ENCODE results near the gene TRIM2.

The TRIM2 gene

DNA sequence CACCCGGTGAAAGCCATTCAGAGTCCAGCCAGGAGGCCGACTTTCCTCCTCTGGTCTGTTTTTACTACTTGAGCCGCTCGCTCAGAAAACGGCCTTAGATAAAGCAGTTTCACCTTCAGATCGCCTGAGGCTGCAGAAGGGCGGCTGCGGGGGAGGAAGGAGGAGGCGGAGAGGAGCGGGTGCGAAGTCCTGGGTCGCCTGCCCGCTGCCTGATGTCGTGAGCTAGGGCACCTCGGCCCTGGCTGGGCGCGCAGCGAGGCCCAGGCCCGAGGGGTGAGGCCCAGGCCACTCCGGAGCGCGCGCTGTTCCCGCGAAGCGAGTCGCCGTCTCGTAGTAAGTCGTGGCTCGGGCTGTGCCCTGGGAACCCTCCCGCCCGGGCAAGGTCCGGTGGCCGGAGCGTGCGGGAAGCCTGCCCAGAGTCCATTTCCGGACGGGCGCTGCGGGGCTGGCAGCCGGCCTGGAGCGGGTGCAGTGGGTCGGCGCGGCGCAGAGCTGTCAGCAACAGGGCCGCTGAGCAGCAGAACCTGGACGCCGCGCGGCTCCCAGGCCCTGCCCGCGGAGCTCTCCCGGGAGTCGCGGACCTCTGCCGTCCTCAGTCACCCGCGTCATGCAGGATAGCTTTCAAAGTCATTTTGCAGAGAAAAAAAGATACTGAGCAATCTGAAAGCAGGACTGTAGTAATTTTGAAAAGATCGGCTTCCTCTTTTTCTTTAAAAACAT is 18.6 kb downstream of the TRIM2 start:
- DNase-seq (ENCODE audit: low read depth) = no peak

- no peak for DNase-seq (ENCODE audit: low read depth)
Observed at GRCh38 chr4:153223427-153223801, 19.2 kb downstream of the TRIM2 start.

DNA sequence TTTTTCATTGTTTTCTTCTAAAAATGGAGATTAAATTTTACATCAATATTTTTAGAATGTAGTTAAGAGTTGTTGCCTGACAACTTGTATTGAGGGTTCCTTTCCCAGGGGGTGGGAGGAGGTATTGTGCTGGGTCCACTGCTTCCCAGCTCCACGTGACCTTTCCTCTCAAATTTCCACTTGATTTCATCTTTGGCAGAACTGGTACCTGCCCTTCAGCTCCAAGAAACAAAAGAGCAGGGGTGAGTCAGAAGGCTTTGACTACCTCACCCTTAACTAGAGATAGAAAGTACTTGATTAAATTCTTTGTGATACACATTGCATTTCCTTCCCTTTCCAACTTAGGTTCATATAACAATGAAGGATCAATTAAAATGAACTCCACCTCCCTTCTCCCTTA is 19.7 kb downstream of the TRIM2 start:
- DNase-seq (ENCODE audit: low read depth) = no peak

DNA sequence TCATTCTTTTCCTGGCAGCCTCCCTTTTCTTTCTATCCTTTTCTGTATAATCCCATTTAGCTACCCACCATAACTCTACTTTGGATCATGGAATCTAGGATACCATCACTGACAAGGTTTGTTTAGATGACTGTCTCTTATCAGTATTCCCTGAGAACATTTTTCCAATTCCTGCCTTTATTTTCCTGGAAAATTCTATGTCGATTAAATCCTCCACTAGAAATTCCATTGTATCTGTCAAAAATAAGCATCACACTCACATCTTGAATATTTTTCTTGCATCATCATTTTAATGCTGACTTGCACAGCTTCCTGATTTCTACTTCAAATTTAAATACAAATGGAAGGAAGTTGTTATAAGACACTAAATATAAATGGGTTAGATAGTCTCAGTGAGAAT is 20.2 kb downstream of the TRIM2 start:
- DNase-seq (ENCODE audit: low read depth) = no peak

DNA sequence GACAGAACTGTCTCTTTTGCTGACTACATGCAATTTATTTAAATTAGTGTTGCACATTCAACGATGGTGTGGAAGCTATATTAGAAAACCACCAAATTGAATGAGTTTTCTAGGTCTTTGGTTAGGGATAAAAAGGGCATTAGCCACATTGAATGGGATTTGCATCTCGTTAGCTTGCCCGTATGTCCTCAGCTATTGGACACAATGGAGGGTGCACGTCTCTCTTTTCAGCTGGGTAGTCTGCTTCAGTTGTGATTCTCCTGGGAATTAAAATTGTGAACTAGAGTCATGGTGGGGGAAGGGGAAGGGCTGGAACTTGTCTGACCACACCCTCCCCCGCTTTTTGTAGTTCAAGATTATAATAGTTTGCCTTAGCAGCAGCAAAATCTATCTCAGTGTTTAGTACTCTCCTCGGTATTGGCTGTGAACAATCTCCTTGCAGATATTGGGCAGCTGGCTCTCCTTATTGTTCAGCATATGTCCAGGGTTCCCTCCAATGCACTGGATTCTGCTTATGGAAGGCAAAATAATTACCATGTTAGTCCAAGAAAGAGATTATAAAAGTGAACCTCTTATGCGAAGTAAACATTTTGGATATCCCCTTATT is 23.3 kb downstream of the TRIM2 start:
- no peak for DNase-seq (ENCODE audit: low read depth)

GRCh38 chr4:153228512-153229140 is 24.4 kb downstream of the TRIM2 start:
- DNase-seq (ENCODE audit: low read depth) = no peak

DNA sequence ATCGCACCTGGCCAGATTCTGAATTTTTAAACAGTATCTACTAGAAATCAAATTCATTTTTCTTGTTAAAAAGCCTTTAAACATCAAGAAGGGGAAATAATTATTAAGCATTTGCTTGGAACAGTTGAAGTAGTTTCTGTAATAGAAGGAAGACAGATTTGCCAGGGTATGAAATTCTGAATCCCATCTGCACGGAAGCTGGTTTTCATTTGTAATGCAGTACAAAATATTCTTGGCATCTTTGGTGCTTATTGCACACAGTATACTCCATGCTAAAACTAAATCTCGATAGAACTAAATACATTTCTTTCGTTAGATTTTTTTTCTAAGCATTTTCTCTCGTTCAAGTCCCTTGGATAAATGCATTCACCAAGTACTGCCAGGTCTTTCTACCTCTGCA is 25.3 kb downstream of the TRIM2 start:
- no peak for DNase-seq (ENCODE audit: low read depth)

- DNase-seq (ENCODE audit: low read depth) = no peak
Observed at GRCh38 chr4:153232768-153233167, 28.5 kb downstream of the TRIM2 start.

- DNase-seq (ENCODE audit: low read depth) = peak; percentile 93
Observed at GRCh38 chr4:153233761-153234371, 29.6 kb downstream of the TRIM2 start.

- no peak for DNase-seq (ENCODE audit: low read depth)
Observed at GRCh38 chr4:153234885-153235284, 30.6 kb downstream of the TRIM2 start.

DNA sequence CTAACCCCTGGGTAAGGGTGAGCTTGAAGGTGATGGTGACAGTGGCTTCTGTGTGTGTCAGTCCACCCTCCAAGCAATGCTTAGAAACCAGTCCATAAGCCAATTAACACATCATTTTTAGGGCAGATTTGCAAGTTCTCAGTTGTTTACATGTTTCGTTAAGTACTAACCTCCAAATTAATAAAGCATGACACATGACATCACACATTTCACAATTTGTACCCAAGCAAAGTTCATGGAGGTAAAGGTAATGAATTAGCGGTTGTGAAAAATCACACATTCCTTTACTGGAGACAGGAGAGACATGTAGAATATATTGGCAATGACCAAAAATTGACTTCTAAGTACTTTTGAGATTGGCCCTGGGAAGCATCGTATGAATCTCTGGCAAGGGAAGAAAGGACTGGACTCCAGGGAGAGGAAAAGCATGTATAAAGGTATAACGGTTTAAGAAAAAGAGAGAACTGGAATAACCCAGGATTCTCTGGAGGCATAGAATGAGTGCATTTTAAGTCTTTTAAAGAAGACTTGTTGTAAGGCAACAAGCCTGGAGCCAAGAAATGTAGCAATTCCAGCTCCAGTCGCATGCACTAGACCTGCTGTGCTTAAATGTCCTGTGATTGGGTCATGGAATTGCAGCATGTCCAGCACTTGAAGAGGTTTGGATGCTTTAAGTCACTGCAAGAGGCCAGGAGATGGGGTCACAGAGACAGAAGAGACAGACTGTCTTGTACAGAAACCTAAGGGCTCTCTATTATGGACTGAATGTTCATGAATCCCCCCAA is 34.1 kb downstream of the TRIM2 start:
- DNase-seq (ENCODE audit: low read depth) = no peak

DNA sequence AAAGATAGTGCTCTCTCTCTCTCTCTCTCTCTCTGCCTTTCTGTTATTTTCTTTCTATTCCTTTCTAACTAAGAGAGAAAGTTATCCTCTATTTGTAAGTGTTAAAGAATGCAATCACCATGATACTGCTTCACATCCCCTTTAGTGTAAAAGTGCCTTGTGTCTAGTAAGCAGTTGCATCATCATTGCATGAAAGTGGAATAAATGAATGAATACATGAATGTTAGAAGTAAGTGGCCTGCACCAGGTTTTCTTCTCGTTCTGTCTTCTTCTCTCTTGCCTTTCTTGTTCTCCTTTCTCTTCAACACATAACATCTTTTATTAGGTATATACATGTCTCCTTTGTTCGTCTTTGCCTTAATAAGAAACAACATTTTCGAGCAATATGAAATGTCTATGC is 35.2 kb downstream of the TRIM2 start:
- no peak for DNase-seq (ENCODE audit: low read depth)

GRCh38 chr4:153241295-153241694 is 37.1 kb downstream of the TRIM2 start:
- no peak for DNase-seq (ENCODE audit: low read depth)

- no peak for DNase-seq (ENCODE audit: low read depth)
Observed at GRCh38 chr4:153241970-153242838, 38.0 kb downstream of the TRIM2 start.

- no peak for DNase-seq (ENCODE audit: low read depth)
Observed at GRCh38 chr4:153242839-153243324, 38.6 kb downstream of the TRIM2 start.

DNA sequence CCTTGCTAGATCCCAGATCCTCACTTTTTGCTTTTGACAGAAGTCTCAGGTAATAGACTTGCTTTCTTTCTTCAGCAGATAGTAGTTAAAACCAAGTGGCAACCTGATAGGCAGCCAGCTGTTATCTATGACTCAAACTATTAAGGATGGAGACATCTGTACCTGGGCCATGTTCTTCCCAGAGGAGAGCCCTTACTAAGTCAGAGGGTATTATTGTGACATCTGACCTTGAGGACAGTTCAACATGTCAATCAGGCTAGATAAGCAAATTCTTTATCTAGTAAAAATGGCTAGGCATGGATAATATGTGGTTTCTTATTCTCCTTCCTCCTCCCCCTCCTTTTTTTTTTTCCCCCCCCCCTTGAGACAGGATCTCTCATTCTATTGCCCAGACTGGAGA is 39.2 kb downstream of the TRIM2 start:
- DNase-seq (ENCODE audit: low read depth) = no peak

DNA sequence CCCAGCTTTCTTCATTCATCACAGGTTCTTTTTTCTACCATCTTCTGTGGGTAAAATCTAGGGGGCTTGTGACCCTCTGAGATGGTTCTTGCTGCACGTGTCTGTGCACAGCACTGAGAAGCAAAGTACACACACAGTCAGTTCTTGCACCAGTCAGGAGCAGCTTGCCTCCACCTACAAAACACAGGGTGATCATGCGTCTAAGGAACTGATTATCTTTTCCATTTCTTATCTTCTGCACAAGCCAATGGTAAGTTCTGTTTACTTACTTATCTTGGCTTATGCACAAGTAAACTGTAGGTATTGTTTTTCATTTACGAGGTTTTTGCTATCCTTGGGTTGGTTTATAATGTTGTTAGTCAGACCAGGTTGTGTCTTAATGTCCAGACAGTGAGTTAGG is 40.7 kb downstream of the TRIM2 start:
- no peak for DNase-seq (ENCODE audit: low read depth)

DNA sequence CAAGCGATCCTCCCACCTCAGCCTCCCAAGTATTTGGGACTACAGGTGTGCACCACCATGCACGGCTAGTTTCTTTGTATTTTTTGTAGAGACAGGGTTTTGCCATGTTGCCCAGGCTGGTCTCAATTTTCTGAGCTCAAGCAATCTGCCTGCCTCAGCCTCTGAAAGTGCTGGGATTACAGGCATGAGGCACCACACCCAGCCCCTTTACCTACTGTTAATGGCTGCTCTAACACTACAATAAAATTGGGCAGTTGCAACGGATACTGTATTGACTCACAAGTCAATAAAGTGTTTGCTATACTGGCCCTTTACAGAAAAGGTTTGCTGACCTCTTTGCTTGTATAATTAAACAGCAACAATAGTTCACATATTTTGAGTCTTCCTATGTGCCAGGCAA is 41.5 kb downstream of the TRIM2 start:
- no peak for DNase-seq (ENCODE audit: low read depth)

- DNase-seq (ENCODE audit: low read depth) = no peak
Observed at GRCh38 chr4:153246446-153247115, 42.3 kb downstream of the TRIM2 start.

DNA sequence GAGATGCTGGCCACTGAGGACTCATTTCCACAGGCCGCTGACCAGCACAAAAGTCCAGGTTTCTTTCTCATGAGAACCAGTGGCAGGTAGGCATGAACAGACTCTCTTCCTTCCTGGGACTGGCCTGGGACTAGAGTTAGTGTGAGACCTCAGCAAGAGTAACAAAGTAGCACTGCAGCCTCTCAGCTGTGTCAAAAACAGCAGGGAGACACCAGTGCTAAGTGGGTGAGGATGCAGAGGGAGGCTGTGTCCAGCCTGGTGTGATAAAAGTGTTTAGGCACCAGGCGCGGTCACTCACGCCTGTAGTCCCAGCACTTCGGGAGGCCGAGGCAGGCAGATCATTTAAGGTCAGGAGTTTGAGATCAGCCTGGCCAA is 42.9 kb downstream of the TRIM2 start:
- no peak for DNase-seq (ENCODE audit: low read depth)

Measured in HS-5 (cell line).